Loucy (cell line): Measurements from ENCODE around the gene QPRT.
"Not testable (repeated sequence)": the region's sequence is repeated elsewhere in the genome, so short reads cannot be mapped to it uniquely, and the experiment has no call there.

Experiments used
- H2AFZ ChIP-seq: fragments of 200-600 bp; sonication (generic); 2 replicates; pipeline ENCODE4 v1.6.0; 2016; ENCODE audit warnings: antibody characterized with exemption, mild to moderate bottlenecking, low read length, moderate library complexity
- H3F3A ChIP-seq: fragments of 200-600 bp; 2 replicates; pipeline ENCODE4 v1.6.0; 2016; ENCODE audit warnings: antibody characterized with exemption, low read depth, mild to moderate bottlenecking
- H3K27me3 ChIP-seq: fragments of 200-600 bp; sonication (generic); 2 replicates; pipeline ENCODE4 v1.6.1; 2014; ENCODE audit warnings: low read length, mild to moderate bottlenecking; ENCODE audit not compliant: insufficient read depth, poor library complexity, severe bottlenecking
- H3K36me3 ChIP-seq: fragments of 200-600 bp; sonication (generic); 2 replicates; pipeline ENCODE4 v1.6.1; 2016; ENCODE audit warnings: low read length; ENCODE audit not compliant: insufficient read depth
- H3K4me1 ChIP-seq: fragments of 200-600 bp; sonication (generic); 2 replicates; pipeline ENCODE4 v1.5.1; 2014; ENCODE audit warnings: low read length, mild to moderate bottlenecking; ENCODE audit not compliant: insufficient read depth, poor library complexity, severe bottlenecking
- H3K4me2 ChIP-seq: fragments of 200-600 bp; sonication (generic); 2 replicates; pipeline ENCODE4 v1.6.0; 2014; ENCODE audit warnings: antibody characterized with exemption, low read length, low read depth, mild to moderate bottlenecking; ENCODE audit not compliant: poor library complexity, severe bottlenecking
- H3K4me3 ChIP-seq: fragments of 200-600 bp; sonication (generic); 2 replicates; pipeline ENCODE4 v1.5.1; 2014; ENCODE audit warnings: low read length, mild to moderate bottlenecking, mixed read lengths; ENCODE audit not compliant: poor library complexity, severe bottlenecking
- H3K79me2 ChIP-seq: fragments of 200-600 bp; sonication (generic); 2 replicates; pipeline ENCODE4 v1.6.1; 2014; ENCODE audit warnings: low read length; ENCODE audit not compliant: insufficient read depth
- H3K9ac ChIP-seq: fragments of 200-600 bp; sonication (generic); 2 replicates; pipeline ENCODE4 v1.6.0; 2014; ENCODE audit warnings: mild to moderate bottlenecking, low read depth, low read length, moderate library complexity; ENCODE audit not compliant: poor library complexity, severe bottlenecking
- H3K9me2 ChIP-seq: fragments of 200-600 bp; sonication (generic); replicated peaks from 2 replicates; pipeline ENCODE4 v1.6.1; 2016; ENCODE audit warnings: low read depth, low read length, mixed read lengths
- H3K9me3 ChIP-seq: fragments of 200-600 bp; sonication (generic); 2 replicates; pipeline ENCODE4 v1.6.1; 2014; ENCODE audit warnings: mild to moderate bottlenecking, antibody characterized with exemption, low read length, low read depth; ENCODE audit not compliant: insufficient read depth
- H4K20me1 ChIP-seq: fragments of 200-600 bp; sonication (generic); 2 replicates; pipeline ENCODE4 v1.6.0; 2014; ENCODE audit warnings: antibody characterized with exemption, low read length, mild to moderate bottlenecking; ENCODE audit not compliant: insufficient read depth, poor library complexity, severe bottlenecking
- EZH2phosphoT487 ChIP-seq: fragments of 200-600 bp; IDR thresholded peaks from 2 replicates; pipeline ENCODE4 v1.6.1; 2018; ENCODE audit warnings: antibody characterized with exemption, mild to moderate bottlenecking, moderate library complexity, borderline replicate concordance
- TF ChIP-seq, protein P1 (sequence below): fragments of 200-600 bp; sonication (generic); conservative IDR thresholded peaks from 2 replicates; pipeline ENCODE4 v1.5.1; 2014; ENCODE audit warnings: mild to moderate bottlenecking, antibody characterized with exemption, low read length

The QPRT gene

DNA sequence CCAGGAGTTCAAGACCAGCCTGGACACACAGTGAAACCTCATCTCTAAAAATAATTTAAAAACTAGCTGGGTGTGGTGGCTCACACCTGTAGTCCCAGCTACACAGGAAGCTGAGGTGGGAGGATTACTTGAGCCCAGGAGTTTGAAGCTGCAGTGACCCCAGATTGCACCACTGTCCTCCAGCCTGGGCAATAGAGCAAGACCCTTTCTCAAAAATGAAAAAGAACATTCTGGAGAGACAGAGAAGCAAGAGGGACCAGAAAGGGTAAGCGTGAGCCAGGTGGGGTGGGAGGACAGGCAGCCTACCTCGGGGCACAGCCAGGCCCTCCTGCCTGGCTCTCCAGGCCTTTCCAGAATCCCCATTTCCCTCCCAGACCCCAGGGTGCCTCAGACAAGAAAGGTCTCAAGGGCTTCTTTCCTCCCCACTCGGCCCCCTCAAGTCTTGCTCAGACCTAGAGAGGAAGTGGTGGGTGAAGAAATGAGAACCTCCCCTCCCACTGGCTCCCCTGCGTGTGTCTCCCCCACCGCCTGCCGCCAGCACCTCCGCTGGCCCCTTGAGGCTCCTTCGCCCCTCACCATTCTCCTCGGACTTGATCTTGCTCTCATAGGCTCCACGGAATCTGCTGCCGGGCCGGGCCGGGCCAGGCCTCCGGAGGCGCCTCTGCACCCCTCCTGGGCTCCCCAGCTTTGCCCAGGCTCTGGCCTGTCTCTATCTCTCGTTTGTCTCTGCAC, 66.3 kb downstream of the QPRT start:
- no peaks in the 10 kb centered on the region for H3K27me3 ChIP-seq
- H3K4me3 ChIP-seq: peak overlapping the region; percentile 82
- no peaks in the 10 kb centered on the region for H3K9me3 ChIP-seq
- no peaks in the 10 kb centered on the region for H4K20me1 ChIP-seq
- H3K4me1 ChIP-seq: peaks cover 51% of the 10 kb centered on the region
- no peaks in the 10 kb centered on the region for H3F3A ChIP-seq
- H3K9ac ChIP-seq: peak overlapping the region; percentile 87
- peaks cover 35% of the 10 kb centered on the region for H3K79me2 ChIP-seq
- H2AFZ ChIP-seq: peak overlapping the region; percentile 3; the same call in 1 of the 2 replicates
- no peak for TF ChIP-seq EZH2phosphoT487
- TF ChIP-seq, protein P1, sequence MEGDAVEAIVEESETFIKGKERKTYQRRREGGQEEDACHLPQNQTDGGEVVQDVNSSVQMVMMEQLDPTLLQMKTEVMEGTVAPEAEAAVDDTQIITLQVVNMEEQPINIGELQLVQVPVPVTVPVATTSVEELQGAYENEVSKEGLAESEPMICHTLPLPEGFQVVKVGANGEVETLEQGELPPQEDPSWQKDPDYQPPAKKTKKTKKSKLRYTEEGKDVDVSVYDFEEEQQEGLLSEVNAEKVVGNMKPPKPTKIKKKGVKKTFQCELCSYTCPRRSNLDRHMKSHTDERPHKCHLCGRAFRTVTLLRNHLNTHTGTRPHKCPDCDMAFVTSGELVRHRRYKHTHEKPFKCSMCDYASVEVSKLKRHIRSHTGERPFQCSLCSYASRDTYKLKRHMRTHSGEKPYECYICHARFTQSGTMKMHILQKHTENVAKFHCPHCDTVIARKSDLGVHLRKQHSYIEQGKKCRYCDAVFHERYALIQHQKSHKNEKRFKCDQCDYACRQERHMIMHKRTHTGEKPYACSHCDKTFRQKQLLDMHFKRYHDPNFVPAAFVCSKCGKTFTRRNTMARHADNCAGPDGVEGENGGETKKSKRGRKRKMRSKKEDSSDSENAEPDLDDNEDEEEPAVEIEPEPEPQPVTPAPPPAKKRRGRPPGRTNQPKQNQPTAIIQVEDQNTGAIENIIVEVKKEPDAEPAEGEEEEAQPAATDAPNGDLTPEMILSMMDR: no peak
- H3K4me2 ChIP-seq: peak overlapping the region; percentile 91
- no peaks in the 10 kb centered on the region for H3K9me2 ChIP-seq
- H3K36me3 ChIP-seq: no peaks in the 10 kb centered on the region

DNA sequence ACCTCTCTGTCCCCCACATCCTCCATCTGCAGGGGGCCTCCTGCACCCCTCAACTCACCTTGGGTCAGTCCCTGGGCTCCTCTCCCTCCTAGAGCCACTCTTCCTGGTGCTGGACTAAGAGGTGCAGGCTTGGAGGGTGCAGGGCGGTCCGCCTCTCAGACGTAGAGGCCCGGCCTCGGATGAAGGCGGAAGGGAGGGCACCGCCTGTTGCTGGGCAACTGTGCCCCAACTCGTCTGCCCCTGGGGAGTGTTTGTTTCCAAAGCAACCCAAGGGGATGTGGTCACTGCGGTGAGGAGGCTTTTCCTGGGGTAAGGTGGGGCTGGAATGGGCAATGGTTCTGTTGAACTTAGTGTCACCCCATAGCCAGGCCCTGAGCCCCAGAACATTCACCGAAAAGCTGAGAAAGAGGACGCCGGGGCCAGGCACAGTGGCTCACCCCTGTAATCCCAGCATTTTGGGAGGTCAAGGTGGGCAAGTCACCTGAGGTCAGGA, 66.9 kb downstream of the QPRT start, which contains the start of gene C16orf54:
Gene C16orf54 (minus strand): TSS at position 138 of the 493 bp plus-strand sequence. CDS start 1,039 bp downstream, outside the sequence.
- H3K4me3 ChIP-seq: peak within 1 kb of the TSS; percentile 82

DNA sequence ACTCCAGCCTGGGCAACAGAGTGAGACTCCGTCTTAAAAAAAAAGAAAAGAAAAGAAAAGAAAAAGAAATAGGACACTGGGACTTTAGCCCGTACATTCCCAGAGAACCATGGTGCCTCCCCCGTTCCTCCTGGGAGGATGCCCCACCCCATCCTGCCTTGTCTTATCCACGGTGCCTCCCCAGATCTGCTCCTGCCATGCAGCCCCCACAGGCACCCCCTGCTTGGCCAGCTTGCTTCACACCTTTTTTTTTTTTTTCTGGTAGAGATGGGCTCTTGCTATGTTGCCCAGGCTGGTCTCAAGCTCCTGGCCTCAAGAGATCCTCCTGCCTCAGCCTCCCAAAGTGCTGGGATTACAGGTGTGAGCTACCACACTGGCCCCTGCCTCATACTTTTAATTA, 67.5 kb downstream of the QPRT start:
- not testable (repeated sequence) for H3K9me2 ChIP-seq, H3F3A ChIP-seq, H3K36me3 ChIP-seq, H2AFZ ChIP-seq, H4K20me1 ChIP-seq, H3K27me3 ChIP-seq, H3K9me3 ChIP-seq
- H3K4me2 ChIP-seq: peak overlapping the region; percentile 91
- H3K9ac ChIP-seq: peak overlapping the region; percentile 87
- H3K4me1 ChIP-seq: peaks cover 44% of the 10 kb centered on the region
- peak overlapping the region; percentile 82 for H3K4me3 ChIP-seq
- peaks cover 35% of the 10 kb centered on the region for H3K79me2 ChIP-seq

More for the DNA sequence above, 66.9 kb downstream of the QPRT start, which contains the start of gene C16orf54:
- peaks cover 51% of the 10 kb centered on the region for H3K4me1 ChIP-seq
- TF ChIP-seq, protein P1: no peak
- TF ChIP-seq EZH2phosphoT487: no peak
- peaks cover 35% of the 10 kb centered on the region for H3K79me2 ChIP-seq
- H3K4me2 ChIP-seq: peak within 1 kb of the TSS; percentile 91
- peak within 1 kb of the TSS; percentile 87 for H3K9ac ChIP-seq
- no peaks in the 10 kb centered on the region for H4K20me1 ChIP-seq
- no peaks in the 10 kb centered on the region for H3K27me3 ChIP-seq
- H3K9me3 ChIP-seq: no peaks in the 10 kb centered on the region
- peak within 1 kb of the TSS; percentile 39; the same call in 1 of the 2 replicates for H2AFZ ChIP-seq
- H3K36me3 ChIP-seq: no peaks in the 10 kb centered on the region
- H3K9me2 ChIP-seq: no peaks in the 10 kb centered on the region
- H3F3A ChIP-seq: no peaks in the 10 kb centered on the region
